DOHH2 (cell line): ENCODE measurements around the gene TFR2.

Source experiments
- H3F3A ChIP-seq: fragments of 200-600 bp; sonication (generic), shearing (Covaris generic); 2 replicates; pipeline ENCODE4 v1.6.0; 2016; ENCODE audit warnings: antibody characterized with exemption, mild to moderate bottlenecking; ENCODE audit not compliant: control insufficient read depth, insufficient read depth
- H3K27ac ChIP-seq: fragments of 200-600 bp; sonication (generic); 2 replicates; pipeline ENCODE4 v1.5.1; 2014; ENCODE audit warnings: low read depth, mild to moderate bottlenecking, low read length, moderate library complexity
- H3K27me3 ChIP-seq: fragments of 200-600 bp; sonication (generic); 2 replicates; pipeline ENCODE4 v1.6.1; 2014; ENCODE audit warnings: mild to moderate bottlenecking, low read length, mixed read lengths; ENCODE audit not compliant: control insufficient read depth
- H3K36me3 ChIP-seq: fragments of 200-600 bp; sonication (generic); 2 replicates; pipeline ENCODE4 v1.6.1; 2014; ENCODE audit warnings: mild to moderate bottlenecking, low read length, moderate library complexity, mixed read lengths; ENCODE audit not compliant: control insufficient read depth
- H3K4me1 ChIP-seq: fragments of 200-600 bp; sonication (generic); 2 replicates; pipeline ENCODE4 v1.6.1; 2014; ENCODE audit warnings: mild to moderate bottlenecking, low read length, mixed read lengths; ENCODE audit not compliant: control insufficient read depth
- H3K4me2 ChIP-seq: fragments of 200-600 bp; sonication (generic); 2 replicates; pipeline ENCODE4 v1.6.0; 2014; ENCODE audit warnings: mild to moderate bottlenecking, low read length, moderate library complexity
- H3K4me3 ChIP-seq: fragments of 200-600 bp; sonication (generic); 2 replicates; pipeline ENCODE4 v1.5.1; 2014; ENCODE audit warnings: mild to moderate bottlenecking, low read length, mixed read lengths
- H3K79me2 ChIP-seq: fragments of 200-600 bp; sonication (generic); 2 replicates; pipeline ENCODE4 v1.6.1; 2014; ENCODE audit warnings: mild to moderate bottlenecking, low read length, mixed read lengths; ENCODE audit not compliant: control insufficient read depth
- H3K9me2 ChIP-seq: fragments of 200-600 bp; sonication (generic); replicated peaks from 2 replicates; pipeline ENCODE4 v1.6.1; 2014; ENCODE audit warnings: mild to moderate bottlenecking, low read length, mixed read lengths; ENCODE audit not compliant: control insufficient read depth
- H3K9me3 ChIP-seq: fragments of 200-600 bp; sonication (generic); 2 replicates; pipeline ENCODE4 v1.6.1; 2014; ENCODE audit warnings: antibody characterized with exemption, low read length, mixed read lengths; ENCODE audit not compliant: control insufficient read depth, insufficient read depth
- H4K20me1 ChIP-seq: fragments of 200-600 bp; sonication (generic); 2 replicates; pipeline ENCODE4 v1.6.0; 2014; ENCODE audit warnings: low read depth, mild to moderate bottlenecking, antibody characterized with exemption, low read length, moderate library complexity; ENCODE audit not compliant: control insufficient read depth, insufficient read depth
- EZH2phosphoT487 ChIP-seq: fragments of 200-600 bp; sonication (generic); IDR thresholded peaks from 2 replicates; pipeline ENCODE4 v1.6.1; 2017; ENCODE audit warnings: borderline replicate concordance, mild to moderate bottlenecking, antibody characterized with exemption, low read length, moderate library complexity, mixed read lengths
- TF ChIP-seq, protein P1 (sequence below): fragments of 200-600 bp; sonication (generic); IDR thresholded peaks from one replicate; pipeline ENCODE4 v1.5.1; 2014; ENCODE audit warnings: antibody characterized with exemption, mild to moderate bottlenecking, low read depth, low read length; ENCODE audit not compliant: poor library complexity, severe bottlenecking

TFR2 gene

DNA sequence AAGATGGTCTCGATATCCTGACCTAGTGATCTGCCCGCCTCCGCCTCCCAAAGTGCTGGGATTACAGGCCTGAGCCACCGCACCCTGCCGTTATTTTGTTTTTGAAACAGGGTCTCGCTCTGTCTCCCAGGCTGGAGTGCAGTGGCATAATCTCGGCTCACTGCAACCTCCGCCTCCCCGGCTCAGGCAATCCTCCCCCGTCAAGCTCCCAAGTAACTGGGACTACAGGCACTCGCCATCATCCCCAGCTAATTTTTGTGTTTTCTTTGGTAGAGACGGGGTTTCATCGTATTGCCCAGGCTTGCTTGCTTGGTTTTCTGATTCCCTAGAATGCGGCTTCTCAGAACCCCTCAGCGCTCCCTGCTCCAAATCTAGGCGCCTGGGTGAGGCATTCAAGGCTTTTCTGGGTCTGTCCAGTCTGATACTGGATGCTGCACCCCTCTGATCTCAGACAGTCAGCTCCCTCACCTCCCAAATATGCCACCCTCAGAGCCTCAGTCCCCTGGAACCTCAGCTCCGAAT is 1.3 kb downstream of the TFR2 start:
- no peak overlapping the region for H3K27ac ChIP-seq
- H3K79me2 ChIP-seq, result no peaks in the 10 kb centered on the region

GRCh38 chr7:100632951-100633717 is 8.2 kb downstream of the TFR2 start:
- H3K4me2 ChIP-seq, result peak overlapping the region; percentile 68
- H3K79me2 ChIP-seq, result no peaks in the 10 kb centered on the region
- peaks cover 4% of the 10 kb centered on the region; the same call in 1 of the 2 replicates for H3F3A ChIP-seq
- no peak overlapping the region for H3K27ac ChIP-seq
- peaks cover 12% of the 10 kb centered on the region for H3K4me1 ChIP-seq
- H3K9me2 ChIP-seq, result no peaks in the 10 kb centered on the region
- peaks cover 9% of the 10 kb centered on the region for H3K27me3 ChIP-seq
- no peaks in the 10 kb centered on the region for H3K9me3 ChIP-seq
- no peaks in the 10 kb centered on the region for H3K36me3 ChIP-seq
- no peaks in the 10 kb centered on the region for H4K20me1 ChIP-seq
- TF ChIP-seq, protein P1, sequence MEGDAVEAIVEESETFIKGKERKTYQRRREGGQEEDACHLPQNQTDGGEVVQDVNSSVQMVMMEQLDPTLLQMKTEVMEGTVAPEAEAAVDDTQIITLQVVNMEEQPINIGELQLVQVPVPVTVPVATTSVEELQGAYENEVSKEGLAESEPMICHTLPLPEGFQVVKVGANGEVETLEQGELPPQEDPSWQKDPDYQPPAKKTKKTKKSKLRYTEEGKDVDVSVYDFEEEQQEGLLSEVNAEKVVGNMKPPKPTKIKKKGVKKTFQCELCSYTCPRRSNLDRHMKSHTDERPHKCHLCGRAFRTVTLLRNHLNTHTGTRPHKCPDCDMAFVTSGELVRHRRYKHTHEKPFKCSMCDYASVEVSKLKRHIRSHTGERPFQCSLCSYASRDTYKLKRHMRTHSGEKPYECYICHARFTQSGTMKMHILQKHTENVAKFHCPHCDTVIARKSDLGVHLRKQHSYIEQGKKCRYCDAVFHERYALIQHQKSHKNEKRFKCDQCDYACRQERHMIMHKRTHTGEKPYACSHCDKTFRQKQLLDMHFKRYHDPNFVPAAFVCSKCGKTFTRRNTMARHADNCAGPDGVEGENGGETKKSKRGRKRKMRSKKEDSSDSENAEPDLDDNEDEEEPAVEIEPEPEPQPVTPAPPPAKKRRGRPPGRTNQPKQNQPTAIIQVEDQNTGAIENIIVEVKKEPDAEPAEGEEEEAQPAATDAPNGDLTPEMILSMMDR, result peak; percentile 33
- no peak for TF ChIP-seq EZH2phosphoT487
- peak overlapping the region; percentile 69 for H3K4me3 ChIP-seq

More for the DNA sequence above, 1.3 kb downstream of the TFR2 start:
- no peak for TF ChIP-seq EZH2phosphoT487
- TF ChIP-seq, protein P1, result no peak
- Histone ChIP-seq H3K9me2 (no peaks in the 10 kb centered on the region), H3F3A (0 out of 2 replicates have a peak, but pooled peaks cover 3% of the 10 kb centered on the region), H3K4me1 (peaks cover 18% of the 10 kb centered on the region), H3K36me3 (no peaks in the 10 kb centered on the region), H3K4me2 (no peak overlapping the region), H3K9me3 (no peaks in the 10 kb centered on the region), H3K27me3 (peaks cover 4% of the 10 kb centered on the region; the same call in 1 of the 2 replicates), H4K20me1 (no peaks in the 10 kb centered on the region), H3K4me3 (no peak overlapping the region)

- Histone ChIP-seq H3K9me3 (no peaks in the 10 kb centered on the region), H3K27me3 (peaks cover 9% of the 10 kb centered on the region), H3K9me2 (no peaks in the 10 kb centered on the region), H3K4me1 (peaks cover 27% of the 10 kb centered on the region), H3K79me2 (no peaks in the 10 kb centered on the region), H3K4me3 (no peak overlapping the region), H4K20me1 (no peaks in the 10 kb centered on the region), H3K4me2 (no peak overlapping the region), H3K36me3 (no peaks in the 10 kb centered on the region), H3K27ac (no peak overlapping the region), H3F3A (peaks cover 4% of the 10 kb centered on the region; the same call in 1 of the 2 replicates)
- TF ChIP-seq, protein P1, result no peak
- TF ChIP-seq EZH2phosphoT487, result no peak
Observed at GRCh38 chr7:100630066-100630465, 11.3 kb downstream of the TFR2 start.
